Hepatocyte (in vitro differentiated cells): ENCODE measurements around the gene RRN3.

Source experiments
- CTCF ChIP-seq: fragments of 200-600 bp; sonication (generic); IDR thresholded peaks from 2 replicates; pipeline ENCODE4 v1.5.1; 2016; ENCODE audit warnings: antibody characterized with exemption, mild to moderate bottlenecking; ENCODE audit not compliant: poor library complexity
- EZH2phosphoT487 ChIP-seq: fragments of 200-600 bp; sonication (generic); IDR thresholded peaks from one replicate; pipeline ENCODE4 v1.6.1; 2018; ENCODE audit warnings: antibody characterized with exemption, mild to moderate bottlenecking, low read depth, moderate library complexity; ENCODE audit not compliant: unreplicated experiment, severe bottlenecking

- no peak for TF ChIP-seq CTCF
- TF ChIP-seq EZH2phosphoT487: no peak
These were observed 58.8 kb downstream of the RRN3 start for GRCh38 chr16:15035163-15035729.
